Neural cell (in vitro differentiated cells): ENCODE measurements around the gene RORC. TPM values are rescaled to one million over a fixed set of nuclear protein-coding genes. Genes with fewer than 3 reads are reported as not detected.

Experiments used
- H2AFZ ChIP-seq: fragments of 200-600, 300-800 bp; sonication (generic), shearing (Covaris generic); 2 replicates; pipeline ENCODE4 v1.6.0; 2014; ENCODE audit warnings: low read depth, mild to moderate bottlenecking, antibody characterized with exemption, low read length, moderate library complexity
- H3F3A ChIP-seq: fragments of 200-600 bp; shearing (Covaris generic); 2 replicates; pipeline ENCODE4 v1.6.1; 2016; ENCODE audit warnings: mild to moderate bottlenecking, moderate library complexity, mixed read lengths, antibody characterized with exemption, low read length; ENCODE audit not compliant: insufficient read depth, poor library complexity, severe bottlenecking
- H3K27ac ChIP-seq: fragments of 200-600, 300-800 bp; sonication (generic), shearing (Covaris generic); 2 replicates; pipeline ENCODE4 v1.5.1; 2014; ENCODE audit warnings: mild to moderate bottlenecking, low read length, moderate library complexity
- H3K27me3 ChIP-seq: fragments of 300-800, 200-600 bp; sonication (generic), shearing (Covaris generic); 2 replicates; pipeline ENCODE4 v1.6.0; 2014; ENCODE audit warnings: mild to moderate bottlenecking, low read depth, low read length, moderate library complexity; ENCODE audit not compliant: insufficient read depth
- H3K36me3 ChIP-seq: fragments of 300-800, 200-600 bp; sonication (generic), shearing (Covaris generic); 2 replicates; pipeline ENCODE4 v1.5.1; 2014; ENCODE audit warnings: mild to moderate bottlenecking, antibody characterized with exemption, low read length, moderate library complexity; ENCODE audit not compliant: insufficient read depth
- H3K4me2 ChIP-seq: fragments of 300-800, 200-600 bp; sonication (generic), shearing (Covaris generic); 2 replicates; pipeline ENCODE4 v1.6.0; 2014; ENCODE audit warnings: mild to moderate bottlenecking, low read length
- H3K4me3 ChIP-seq: fragments of 300-800, 200-600 bp; sonication (generic), shearing (Covaris generic); 2 replicates; pipeline ENCODE4 v1.5.1; 2014; ENCODE audit warnings: mild to moderate bottlenecking, low read length, moderate library complexity
- H3K79me2 ChIP-seq: fragments of 200-600 bp; shearing (Covaris generic); replicated peaks from 2 replicates; pipeline ENCODE4 v1.6.0; 2014; ENCODE audit warnings: mild to moderate bottlenecking, low read length, moderate library complexity; ENCODE audit not compliant: insufficient read depth
- H3K9ac ChIP-seq: fragments of 300-800, 200-600 bp; sonication (generic), shearing (Covaris generic); 2 replicates; pipeline ENCODE4 v1.6.1; 2016; ENCODE audit warnings: mild to moderate bottlenecking, low read length, mixed read lengths
- H3K9me2 ChIP-seq: fragments of 200-600 bp; shearing (Covaris generic); 2 replicates; pipeline ENCODE4 v1.6.1; 2016; ENCODE audit warnings: mild to moderate bottlenecking, low read length, mixed read lengths; ENCODE audit not compliant: insufficient read depth
- H3K9me3 ChIP-seq: fragments of 200-600, 300-800 bp; sonication (generic), shearing (Covaris generic); 2 replicates; pipeline ENCODE4 v1.6.1; 2016; ENCODE audit warnings: mild to moderate bottlenecking, mixed run types, low read length, moderate library complexity, mixed read lengths
- H4K20me1 ChIP-seq: fragments of 200-600 bp; shearing (Covaris generic); 2 replicates; pipeline ENCODE4 v1.6.1; 2016; ENCODE audit warnings: mild to moderate bottlenecking, mixed run types; ENCODE audit not compliant: insufficient read depth
- CTCF ChIP-seq: fragments of 450-650 bp; IDR thresholded peaks from 2 replicates; pipeline ENCODE4 v1.5.1; 2014; ENCODE audit warnings: antibody characterized with exemption, mild to moderate bottlenecking, moderate library complexity; ENCODE audit not compliant: poor library complexity, severe bottlenecking
- EP300 ChIP-seq: fragments of 450-650 bp; conservative IDR thresholded peaks from 2 replicates; pipeline ENCODE4 v1.6.1; 2014; ENCODE audit warnings: antibody characterized with exemption, mild to moderate bottlenecking, moderate library complexity; ENCODE audit not compliant: poor library complexity, severe bottlenecking
- EZH2 ChIP-seq: fragments of 200-600, 300-800 bp; shearing (Covaris generic), sonication (generic); IDR thresholded peaks from 2 replicates; pipeline ENCODE4 v1.6.1; 2014; ENCODE audit warnings: antibody characterized with exemption, low read length, borderline replicate concordance, mild to moderate bottlenecking; ENCODE audit not compliant: insufficient read depth, poor library complexity, severe bottlenecking
- MXI1 ChIP-seq: fragments of 450-650 bp; conservative IDR thresholded peaks from 2 replicates; pipeline ENCODE4 v1.6.1; 2014; ENCODE audit warnings: antibody characterized with exemption, mild to moderate bottlenecking; ENCODE audit not compliant: poor library complexity, severe bottlenecking
- POLR2AphosphoS5 ChIP-seq: IDR thresholded peaks from 2 replicates; pipeline ENCODE4 v1.6.1; 2012
- RAD21 ChIP-seq: fragments of 450-650 bp; conservative IDR thresholded peaks from 2 replicates; pipeline ENCODE4 v1.6.1; 2014; ENCODE audit warnings: antibody characterized with exemption, mild to moderate bottlenecking, moderate library complexity
- REST ChIP-seq: IDR thresholded peaks from 2 replicates; pipeline ENCODE4 v1.6.1; 2012; ENCODE audit warnings: borderline replicate concordance
- SMC3 ChIP-seq: fragments of 450-650 bp; conservative IDR thresholded peaks from 2 replicates; pipeline ENCODE4 v1.6.1; 2014; ENCODE audit warnings: antibody characterized with exemption, mild to moderate bottlenecking, moderate library complexity; ENCODE audit not compliant: poor library complexity
- TAF1 ChIP-seq: IDR thresholded peaks from 2 replicates; pipeline ENCODE4 v1.6.1; 2012; ENCODE audit warnings: low read depth
- polyA plus RNA-seq: library from polyadenylated mRNA; depleted of rRNA; stranded (reverse); fragments of >200 nt; gene quantifications from 2 replicates; pipeline ENCODE4 v1.2.3, GENCODE V29; 2014

Gene RORC
- polyA plus RNA-seq, 1 donor from 2014 or later: 0.45 TPM

GRCh38 chr1:151817353-151817730 is 14.3 kb downstream of the RORC start:
- no peaks in the 10 kb centered on the region for H3K36me3 ChIP-seq
- H3K27ac ChIP-seq: peak overlapping the region; percentile 34
- H3K9ac ChIP-seq: no peak overlapping the region
- no peaks in the 10 kb centered on the region for H3K27me3 ChIP-seq
- H3K9me3 ChIP-seq: no peaks in the 10 kb centered on the region
- no peak overlapping the region for H3K4me3 ChIP-seq
- H2AFZ ChIP-seq: no peak overlapping the region
- no peak overlapping the region for H3K4me2 ChIP-seq
- H3F3A ChIP-seq: no peaks in the 10 kb centered on the region
- TF ChIP-seq REST: no peak
- TF ChIP-seq MXI1: no peak
- TF ChIP-seq SMC3: no peak
- no peak for TF ChIP-seq EP300
- no peak for TF ChIP-seq TAF1
- H3K9me2 ChIP-seq: no peaks in the 10 kb centered on the region
- no peaks in the 10 kb centered on the region for H4K20me1 ChIP-seq
- H3K79me2 ChIP-seq: no peaks in the 10 kb centered on the region

GRCh38 chr1:151816548-151817352 is 14.9 kb downstream of the RORC start:
- Histone ChIP-seq H3K4me3 (no peak overlapping the region), H3K9ac (peak overlapping the region; percentile 5), H3K79me2 (no peaks in the 10 kb centered on the region), H3K9me3 (no peaks in the 10 kb centered on the region), H3K4me2 (no peak overlapping the region), H2AFZ (peak overlapping the region; percentile 14), H3K9me2 (no peaks in the 10 kb centered on the region), H3K36me3 (no peaks in the 10 kb centered on the region), H3F3A (no peaks in the 10 kb centered on the region), H3K27ac (peak overlapping the region; percentile 34), H4K20me1 (no peaks in the 10 kb centered on the region), H3K27me3 (no peaks in the 10 kb centered on the region)
- TF ChIP-seq REST (no peak), EP300 (peak; percentile 36), POLR2AphosphoS5 (peak; percentile 22), MXI1 (no peak), EZH2 (no peak), TAF1 (no peak), SMC3 (no peak), CTCF (no peak), RAD21 (no peak)
